ENCODE measurements around the gene ANKMY1. TPM values are rescaled to one million over a fixed set of nuclear protein-coding genes. Genes with fewer than 3 reads are reported as not detected.

ANKMY1 gene
- total and polyA plus RNA-seq, 2 of the 13 experiments (the other 11 are each of a cell fraction or from before 2014, with no cell fraction given): 11.7 to 18.8 TPM

- Histone ChIP-seq H2AFZ (ENCODE audit: low read length) (no peak overlapping the region), H3K36me3 (replicated peaks in 1 of 2; ENCODE audit: control insufficient read depth in 1 of 2, insufficient read depth in 2 of 2, low read length in 2 of 2) (no peaks in the 10 kb centered on the region), H3K9me3 (ENCODE audit: low read length) (no peaks in the 10 kb centered on the region), H3K4me2 (ENCODE audit: low read depth, low read length) (no peak overlapping the region), H3K4me1 (ENCODE audit: insufficient read depth, low read length) (peaks cover 10% of the 10 kb centered on the region), H3K27ac (ENCODE audit: extremely low read length, insufficient read depth, low read length) (no peak overlapping the region), H3K27me3 (ENCODE audit: control insufficient read depth in 1 of 2, insufficient read depth in 2 of 2, low read length in 2 of 2) (peaks cover 8 to 14% of the 10 kb centered on the region in 2 experiments; a peak in 4 of 5 replicates), H3K4me3 (replicated peaks in 1 of 3; ENCODE audit: insufficient read depth in 1 of 3, low read depth in 2 of 3, low read length in 3 of 3) (no peak overlapping the region), H3K9ac (ENCODE audit: insufficient read depth, low read depth, low read length) (no peak overlapping the region), H3K79me2 (ENCODE audit: insufficient read depth, low read length) (no peaks in the 10 kb centered on the region), H4K20me1 (ENCODE audit: insufficient read depth, low read length) (peaks cover 3% of the 10 kb centered on the region; the same call in 1 of the 2 replicates)
- ATAC-seq (no peak), FAIRE-seq (no peak), DNase-seq (ENCODE audit: low spot score) (no peak)
- in situ Hi-C loops (cut with HindIII; ENCODE audit: extremely low pct_ligation_motif_present, low pct_unique_long_range_greater_than_20kb): no loop called here
- TF ChIP-seq ZNF605 (CRISPR knock-in tag; IDR thresholded peaks at IDR 0.05): no peak
- TF ChIP-seq SKI (IDR thresholded peaks at IDR 0.05; ENCODE audit: partially characterized antibody): no peak
- no peak for TF ChIP-seq XRCC5 (optimal IDR thresholded peaks at IDR 0.05; ENCODE audit: low read length)
- no peak for TF ChIP-seq ERF (CRISPR knock-in tag; IDR thresholded peaks at IDR 0.05)
- 76% methylated on average over 12 of the region's 17 CpGs for WGBS (ENCODE audit: low lambda C conversion rate)
- ChIA-PET POLR2A (interaction anchor here (0.8 kb wide), 1 partner anchor 190 kb away, joined by 3 read pairs; no protein-coding TSS in a partner anchor), CTCF (ENCODE audit: low intra/inter-chr PET ratio, low total read pairs) (no interaction called here)
- BruUV-seq (replicated peaks): no TSS peak
- intact Hi-C loops (cut with micrococcal nuclease; ENCODE audit: unreplicated experiment): no loop called here
Measured at GRCh38 chr2:240441993-240442411, 115.8 kb downstream of the ANKMY1 start.

GRCh38 chr2:240441326-240441992 is 116.3 kb downstream of the ANKMY1 start:
- peaks cover 13 to 17% of the 10 kb centered on the region in 2 experiments; a peak in 4 of 5 replicates for H3K27me3 ChIP-seq (ENCODE audit: control insufficient read depth in 1 of 2, insufficient read depth in 2 of 2, low read length in 2 of 2)
- no peaks in the 10 kb centered on the region for H3K36me3 ChIP-seq (replicated peaks in 1 of 2; ENCODE audit: control insufficient read depth in 1 of 2, insufficient read depth in 2 of 2, low read length in 2 of 2)
- no peak overlapping the region for H3K9ac ChIP-seq (ENCODE audit: insufficient read depth, low read depth, low read length)
- BruUV-seq (replicated peaks): no TSS peak
- TF ChIP-seq KDM5A (IDR thresholded peaks at IDR 0.05; ENCODE audit: borderline replicate concordance, low read length) (no peak), ZBTB44 (CRISPR knock-in tag; IDR thresholded peaks at IDR 0.05) (no peak), SKIL (CRISPR knock-in tag; IDR thresholded peaks at IDR 0.05; ENCODE audit: borderline replicate concordance) (no peak), ZNF207 (IDR thresholded peaks at IDR 0.05; ENCODE audit: borderline replicate concordance) (no peak), HNRNPK (IDR thresholded peaks at IDR 0.05; ENCODE audit: low read depth, low read length, poor library complexity, severe bottlenecking) (no peak), ZMYM4 (CRISPR knock-in tag; IDR thresholded peaks at IDR 0.05) (no peak), ZNF264 (CRISPR knock-in tag; IDR thresholded peaks at IDR 0.05) (no peak), ATF7 (IDR thresholded peaks at IDR 0.05) (no peak), ATF7 (CRISPR knock-in tag; IDR thresholded peaks at IDR 0.05) (no peak)
- H3K9me3 ChIP-seq (ENCODE audit: low read length): no peaks in the 10 kb centered on the region
- no peaks in the 10 kb centered on the region for H3K79me2 ChIP-seq (ENCODE audit: insufficient read depth, low read length)
- no peak overlapping the region for H3K27ac ChIP-seq (ENCODE audit: extremely low read length, insufficient read depth, low read length)
- H4K20me1 ChIP-seq (ENCODE audit: insufficient read depth, low read length): peaks cover 3% of the 10 kb centered on the region; the same call in 1 of the 2 replicates
- CTCF ChIA-PET (ENCODE audit: low intra/inter-chr PET ratio, low total read pairs): no interaction called here
- POLR2A ChIA-PET: interaction anchor here (0.8 kb wide), 1 partner anchor 190 kb away, joined by 3 read pairs; no protein-coding TSS in a partner anchor
- in situ Hi-C loops (cut with HindIII; ENCODE audit: extremely low pct_ligation_motif_present, low pct_unique_long_range_greater_than_20kb) (no loop called here), intact Hi-C loops (cut with micrococcal nuclease; ENCODE audit: unreplicated experiment) (no loop called here)
- peaks cover 15% of the 10 kb centered on the region for H3K4me1 ChIP-seq (ENCODE audit: insufficient read depth, low read length)
- 78% methylated on average over 18 of the region's 27 CpGs for WGBS (ENCODE audit: low lambda C conversion rate)
- no peak overlapping the region for H2AFZ ChIP-seq (ENCODE audit: low read length)
- no peak overlapping the region for H3K4me3 ChIP-seq (replicated peaks in 1 of 3; ENCODE audit: insufficient read depth in 1 of 3, low read depth in 2 of 3, low read length in 3 of 3)
- DNase-seq (ENCODE audit: low spot score) (no peak), ATAC-seq (no peak), FAIRE-seq (no peak)
- no peak overlapping the region for H3K4me2 ChIP-seq (ENCODE audit: low read depth, low read length)

Data from HepG2 (cell line).